ENCODE measurements around the gene PHGDH. TPM values are rescaled to one million over a fixed set of nuclear protein-coding genes. Genes with fewer than 3 reads are reported as not detected.

Gene PHGDH
- total RNA-seq, 4 donors from 2014 or later, result 0.86 to 7.1 (median 2.3) TPM; not detected in 1

DNA sequence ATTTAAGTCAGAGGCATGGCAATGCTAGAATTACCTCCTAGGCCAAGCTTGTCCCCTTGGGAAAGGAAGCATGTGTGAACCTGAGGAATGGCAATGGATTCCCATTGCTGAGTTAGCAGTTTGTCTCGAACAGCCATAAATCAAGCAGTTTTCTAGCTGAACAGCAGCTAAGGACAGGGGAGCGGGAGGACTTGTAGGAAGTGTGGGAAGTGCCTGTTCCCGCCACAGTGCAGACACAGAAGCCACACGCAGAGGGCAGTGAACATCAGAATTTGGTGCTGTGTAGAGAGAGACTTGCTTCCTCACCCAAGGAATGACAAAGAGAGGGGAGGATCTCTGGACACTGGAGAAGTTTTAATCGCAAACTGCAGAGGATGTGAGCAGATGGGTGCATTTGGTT is 3.8 kb downstream of the PHGDH start:
- Histone ChIP-seq H3K36me3 (no peaks in the 10 kb centered on the region), H3K4me3 (no peak overlapping the region), H3K9me3 (no peaks in the 10 kb centered on the region), H3K4me1 (peaks cover 6 to 20% of the 10 kb centered on the region in 2 donors), H3K27me3 (peaks cover 7 to 15% (median 15%) of the 10 kb centered on the region in 3 donors), H3K27ac (no peak overlapping the region)
- DNase-seq (no peak), ATAC-seq (no peak)
- in situ Hi-C loops (cut with MboI; ENCODE audit: low sequenced_read_pairs in 4 of 4), result no loop called here
- intact Hi-C loops (cut with DNase I; ENCODE audit: low total_unique reads), result no loop called here
- TF ChIP-seq, protein P1, sequence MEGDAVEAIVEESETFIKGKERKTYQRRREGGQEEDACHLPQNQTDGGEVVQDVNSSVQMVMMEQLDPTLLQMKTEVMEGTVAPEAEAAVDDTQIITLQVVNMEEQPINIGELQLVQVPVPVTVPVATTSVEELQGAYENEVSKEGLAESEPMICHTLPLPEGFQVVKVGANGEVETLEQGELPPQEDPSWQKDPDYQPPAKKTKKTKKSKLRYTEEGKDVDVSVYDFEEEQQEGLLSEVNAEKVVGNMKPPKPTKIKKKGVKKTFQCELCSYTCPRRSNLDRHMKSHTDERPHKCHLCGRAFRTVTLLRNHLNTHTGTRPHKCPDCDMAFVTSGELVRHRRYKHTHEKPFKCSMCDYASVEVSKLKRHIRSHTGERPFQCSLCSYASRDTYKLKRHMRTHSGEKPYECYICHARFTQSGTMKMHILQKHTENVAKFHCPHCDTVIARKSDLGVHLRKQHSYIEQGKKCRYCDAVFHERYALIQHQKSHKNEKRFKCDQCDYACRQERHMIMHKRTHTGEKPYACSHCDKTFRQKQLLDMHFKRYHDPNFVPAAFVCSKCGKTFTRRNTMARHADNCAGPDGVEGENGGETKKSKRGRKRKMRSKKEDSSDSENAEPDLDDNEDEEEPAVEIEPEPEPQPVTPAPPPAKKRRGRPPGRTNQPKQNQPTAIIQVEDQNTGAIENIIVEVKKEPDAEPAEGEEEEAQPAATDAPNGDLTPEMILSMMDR (IDR thresholded peaks at IDR 0.05 in 4 of 5, conservative IDR thresholded peaks at IDR 0.05 in 1 of 5), result no peak
- TF ChIP-seq POLR2A (IDR thresholded peaks at IDR 0.05), result no peak

DNA sequence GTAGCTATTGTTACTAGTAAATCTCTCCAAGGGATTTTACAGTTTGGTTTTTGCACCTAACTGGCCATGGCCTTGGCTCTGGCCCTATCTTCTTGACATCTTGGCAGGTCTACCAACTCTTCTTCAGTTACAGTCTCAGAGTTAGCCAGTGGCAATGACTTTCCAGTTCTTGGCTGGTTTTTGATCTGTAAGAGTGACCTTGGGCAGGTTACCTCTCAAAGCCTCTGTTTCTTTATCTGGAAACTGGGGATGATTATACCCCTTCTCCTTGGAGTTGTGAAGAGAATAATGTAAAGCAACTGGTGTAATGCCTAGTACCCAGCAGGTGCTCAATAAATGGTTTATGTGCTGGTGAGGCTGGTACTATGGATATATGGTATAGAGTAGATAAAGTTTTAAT is 6.7 kb downstream of the PHGDH start:
- intact Hi-C loops (cut with DNase I; ENCODE audit: low total_unique reads) (no loop called here), in situ Hi-C loops (cut with MboI; ENCODE audit: low sequenced_read_pairs in 4 of 4) (no loop called here)
- no peak for TF ChIP-seq POLR2A (IDR thresholded peaks at IDR 0.05)
- TF ChIP-seq, protein P1 (IDR thresholded peaks at IDR 0.05 in 4 of 5, conservative IDR thresholded peaks at IDR 0.05 in 1 of 5), result no peak
- Histone ChIP-seq H3K27me3 (no peaks in the 10 kb centered on the region), H3K9me3 (no peaks in the 10 kb centered on the region), H3K27ac (no peak overlapping the region), H3K4me1 (peaks cover 4 to 6% of the 10 kb centered on the region in 2 donors), H3K4me3 (no peak overlapping the region), H3K36me3 (no peaks in the 10 kb centered on the region)
- ATAC-seq (no peak), DNase-seq (no peak)

DNA sequence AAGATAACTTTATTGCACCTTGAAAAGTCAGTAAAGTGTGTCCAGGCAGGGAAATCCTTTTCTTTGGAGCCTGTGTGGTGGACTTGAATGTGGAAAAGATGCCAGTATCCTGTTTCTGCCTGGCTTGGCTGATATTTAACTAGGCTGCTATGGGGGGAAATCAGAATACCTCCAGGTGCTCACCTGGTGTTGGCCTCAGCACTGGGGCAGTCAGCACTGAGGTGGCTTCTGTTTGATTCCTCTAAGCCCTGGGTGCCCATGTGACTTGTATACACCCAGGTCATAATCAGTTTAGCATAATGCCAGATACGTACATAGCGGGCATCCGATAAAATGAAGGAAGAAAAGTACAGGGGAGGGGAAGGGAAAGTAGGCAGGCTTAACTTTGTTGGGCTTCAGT is 7.2 kb downstream of the PHGDH start:
- ATAC-seq, result no peak
- H3K27me3 ChIP-seq, result no peaks in the 10 kb centered on the region
- no peaks in the 10 kb centered on the region for H3K9me3 ChIP-seq
- H3K27ac ChIP-seq, result no peak overlapping the region
- no peaks in the 10 kb centered on the region for H3K36me3 ChIP-seq
- TF ChIP-seq POLR2A (IDR thresholded peaks at IDR 0.05), result no peak
- TF ChIP-seq, protein P1 (IDR thresholded peaks at IDR 0.05 in 4 of 5, conservative IDR thresholded peaks at IDR 0.05 in 1 of 5), result no peak
- peaks cover 0 to 1% of the 10 kb centered on the region in 2 donors for H3K4me1 ChIP-seq
- no peak overlapping the region for H3K4me3 ChIP-seq
- DNase-seq, result no peak
- in situ Hi-C loops (cut with MboI; ENCODE audit: low sequenced_read_pairs in 4 of 4), result no loop called here
- intact Hi-C loops (cut with DNase I; ENCODE audit: low total_unique reads), result no loop called here

DNA sequence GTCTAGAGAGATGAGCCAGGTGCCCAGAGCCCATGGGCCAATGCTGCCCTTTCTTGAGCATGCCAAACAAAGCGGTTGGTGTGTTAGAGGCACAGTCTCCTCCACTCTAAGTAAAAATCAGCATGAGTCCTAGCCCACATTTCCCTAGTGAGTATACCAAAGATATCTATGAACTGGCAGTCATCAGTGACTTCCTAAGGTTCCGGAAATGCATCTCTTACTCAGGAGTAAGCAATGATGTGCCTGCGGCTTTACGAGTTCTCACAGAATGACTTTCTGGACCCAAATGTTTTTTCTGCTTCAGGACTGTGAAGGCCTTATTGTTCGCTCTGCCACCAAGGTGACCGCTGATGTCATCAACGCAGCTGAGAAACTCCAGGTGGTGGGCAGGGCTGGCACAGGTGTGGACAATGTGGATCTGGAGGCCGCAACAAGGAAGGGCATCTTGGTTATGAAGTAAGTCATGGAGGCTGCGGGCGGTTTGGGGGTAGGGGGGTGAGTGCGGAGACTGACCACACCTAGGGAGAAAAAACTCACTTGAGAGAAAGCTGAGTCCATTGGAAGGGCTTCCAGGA is 9.2 kb downstream of the PHGDH start:
- no peaks in the 10 kb centered on the region for H3K9me3 ChIP-seq
- no peak overlapping the region for H3K4me3 ChIP-seq
- no peak overlapping the region for H3K27ac ChIP-seq
- no peak for ATAC-seq
- DNase-seq, result no peak
- intact Hi-C loops (cut with DNase I; ENCODE audit: low total_unique reads) (no loop called here), in situ Hi-C loops (cut with MboI; ENCODE audit: low sequenced_read_pairs in 4 of 4) (no loop called here)
- H3K4me1 ChIP-seq, result no peaks in the 10 kb centered on the region
- H3K36me3 ChIP-seq, result no peaks in the 10 kb centered on the region
- no peak for TF ChIP-seq POLR2A (IDR thresholded peaks at IDR 0.05)
- TF ChIP-seq, protein P1 (IDR thresholded peaks at IDR 0.05 in 4 of 5, conservative IDR thresholded peaks at IDR 0.05 in 1 of 5), result no peak
- no peaks in the 10 kb centered on the region for H3K27me3 ChIP-seq

DNA sequence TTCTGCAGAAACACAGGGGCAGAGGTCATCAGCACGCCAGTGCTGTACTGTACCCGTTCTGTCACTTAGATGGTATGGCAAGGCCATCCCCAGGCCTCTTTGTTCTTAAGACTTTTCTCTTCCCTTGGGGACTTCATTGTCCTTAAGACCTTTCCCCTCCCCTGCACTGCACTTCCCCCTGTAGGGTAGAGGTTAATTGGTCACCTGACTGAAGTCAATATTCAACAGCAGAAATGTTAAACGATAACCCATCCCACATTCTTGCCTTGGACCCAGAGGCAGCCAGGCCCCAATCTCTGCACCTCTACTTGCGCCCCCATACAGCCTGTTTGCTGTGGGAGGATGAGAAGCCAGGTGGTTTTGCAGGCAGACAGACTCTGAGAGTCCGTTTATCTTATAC is 10.2 kb downstream of the PHGDH start:
- DNase-seq (no peak), ATAC-seq (no peak)
- Histone ChIP-seq H3K4me1 (no peaks in the 10 kb centered on the region), H3K4me3 (no peak overlapping the region), H3K27ac (no peak overlapping the region), H3K36me3 (no peaks in the 10 kb centered on the region), H3K9me3 (no peaks in the 10 kb centered on the region), H3K27me3 (no peaks in the 10 kb centered on the region)
- intact Hi-C loops (cut with DNase I; ENCODE audit: low total_unique reads) (no loop called here), in situ Hi-C loops (cut with MboI; ENCODE audit: low sequenced_read_pairs in 4 of 4) (no loop called here)
- TF ChIP-seq POLR2A (IDR thresholded peaks at IDR 0.05), result no peak
- TF ChIP-seq, protein P1 (IDR thresholded peaks at IDR 0.05 in 4 of 5, conservative IDR thresholded peaks at IDR 0.05 in 1 of 5), result no peak

All from gastrocnemius medialis (tissue), 4 donors.